AG09309 (cell line): Measurements from ENCODE around the gene SCGN.

Source experiments
- DNase-seq: peaks from one replicate; pipeline ENCODE4 v3.0.0-alpha.2; 2010; ENCODE audit warnings: low read depth
- H3K4me3 ChIP-seq: 2 replicates; pipeline ENCODE4 v1.5.1; 2011; ENCODE audit warnings: mild to moderate bottlenecking, low read depth, low read length, moderate library complexity; ENCODE audit not compliant: control insufficient read depth
- TF ChIP-seq, protein P1 (sequence below): IDR thresholded peaks from 2 replicates; pipeline ENCODE4 v1.5.1; 2011; ENCODE audit warnings: mild to moderate bottlenecking, low read depth, low read length, inconsistent platforms; ENCODE audit not compliant: insufficient read depth, control insufficient read depth; ENCODE audit errors: missing control alignments

SCGN gene

GRCh38 chr6:25652007-25652515, at the start of gene SCGN:
Gene SCGN (plus strand): TSS chr6:25652215. CDS start chr6:25652404, 189 bp downstream.
- H3K4me3 ChIP-seq: no peak within 1 kb of the TSS
- no peak for DNase-seq
- TF ChIP-seq, protein P1, sequence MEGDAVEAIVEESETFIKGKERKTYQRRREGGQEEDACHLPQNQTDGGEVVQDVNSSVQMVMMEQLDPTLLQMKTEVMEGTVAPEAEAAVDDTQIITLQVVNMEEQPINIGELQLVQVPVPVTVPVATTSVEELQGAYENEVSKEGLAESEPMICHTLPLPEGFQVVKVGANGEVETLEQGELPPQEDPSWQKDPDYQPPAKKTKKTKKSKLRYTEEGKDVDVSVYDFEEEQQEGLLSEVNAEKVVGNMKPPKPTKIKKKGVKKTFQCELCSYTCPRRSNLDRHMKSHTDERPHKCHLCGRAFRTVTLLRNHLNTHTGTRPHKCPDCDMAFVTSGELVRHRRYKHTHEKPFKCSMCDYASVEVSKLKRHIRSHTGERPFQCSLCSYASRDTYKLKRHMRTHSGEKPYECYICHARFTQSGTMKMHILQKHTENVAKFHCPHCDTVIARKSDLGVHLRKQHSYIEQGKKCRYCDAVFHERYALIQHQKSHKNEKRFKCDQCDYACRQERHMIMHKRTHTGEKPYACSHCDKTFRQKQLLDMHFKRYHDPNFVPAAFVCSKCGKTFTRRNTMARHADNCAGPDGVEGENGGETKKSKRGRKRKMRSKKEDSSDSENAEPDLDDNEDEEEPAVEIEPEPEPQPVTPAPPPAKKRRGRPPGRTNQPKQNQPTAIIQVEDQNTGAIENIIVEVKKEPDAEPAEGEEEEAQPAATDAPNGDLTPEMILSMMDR: no peak

GRCh38 chr6:25602674-25602982, 49.4 kb upstream of the SCGN start:
- no peak for DNase-seq
- TF ChIP-seq, protein P1: no peak
- no peak overlapping the region for H3K4me3 ChIP-seq

DNA sequence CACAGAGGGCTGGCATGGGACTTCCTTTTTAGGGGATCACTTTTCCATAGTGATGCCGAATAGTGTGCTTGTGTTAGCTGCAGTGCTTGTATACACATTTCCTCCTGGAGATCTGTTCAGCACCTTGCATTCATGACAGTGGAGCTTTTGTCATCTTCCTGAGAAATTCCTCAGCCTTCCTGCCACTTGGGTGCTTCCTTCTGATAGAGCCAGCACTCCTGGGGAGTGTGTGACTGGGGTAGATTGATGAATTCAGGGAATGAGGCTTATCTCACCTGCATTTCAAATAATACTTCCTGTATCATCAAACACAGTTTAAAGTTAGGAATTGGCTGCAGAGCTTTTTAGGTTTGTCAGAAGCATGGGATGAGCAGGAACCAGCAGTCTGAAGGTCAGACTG, 48.8 kb upstream of the SCGN start:
- no peak for DNase-seq
- TF ChIP-seq, protein P1: no peak
- H3K4me3 ChIP-seq: no peak overlapping the region

- TF ChIP-seq, protein P1: no peak
- H3K4me3 ChIP-seq: no peak overlapping the region
- no peak for DNase-seq
Measured at GRCh38 chr6:25606151-25606550, 45.9 kb upstream of the SCGN start.

- TF ChIP-seq, protein P1: no peak
- DNase-seq: no peak
- H3K4me3 ChIP-seq: no peak overlapping the region
Measured at GRCh38 chr6:25608558-25609174, 43.3 kb upstream of the SCGN start.

GRCh38 chr6:25612666-25613065, 39.3 kb upstream of the SCGN start:
- no peak overlapping the region for H3K4me3 ChIP-seq

More at GRCh38 chr6:25612666-25613065, 39.3 kb upstream of the SCGN start:
- TF ChIP-seq, protein P1: no peak
- no peak for DNase-seq
